H1 (cell line): ENCODE measurements around the gene GAMT. TPM values are rescaled to one million over a fixed set of nuclear protein-coding genes. Genes with fewer than 3 reads are reported as not detected.

Experiments used
- CTCF ChIA-PET: fragments of 300-600 bp; sonication (Branson Sonifier 250); formaldehyde crosslinking; loops from one replicate; lab custom pipeline; 2021; ENCODE audit not compliant: partially characterized antibody; lab: Charles Lee
- POLR2A ChIA-PET: fragments of 300-600 bp; sonication (Branson Sonifier 250); formaldehyde crosslinking; loops from one replicate; lab custom pipeline; 2021; ENCODE audit warnings: inconsistent platforms; ENCODE audit not compliant: partially characterized antibody; lab: Charles Lee
- DNase-seq, 2 experiments: peaks; one replicate each; pipeline versions ENCODE4 v3.0.0 to v3.0.0-alpha.2; 2010 to 2022; ENCODE audit warnings: low spot score in 2 of 2, low read depth in 1 of 2, mixed read lengths in 1 of 2
- FAIRE-seq: peaks from 2 replicates; lab custom pipeline; 2011; peaks lifted over from hg19 to GRCh38; lab: Jason Lieb, UNC
- H2AFZ ChIP-seq: 2 replicates; pipeline ENCODE4 v1.8.1; 2012; ENCODE audit warnings: low read length, inconsistent platforms
- H2AK5ac ChIP-seq: 2 replicates; pipeline ENCODE4 v1.6.1; 2013; ENCODE audit warnings: low read depth, low read length
- H2BK120ac ChIP-seq: replicated peaks from 2 replicates; pipeline ENCODE3; 2013; ENCODE audit warnings: low read depth, low read length, inconsistent platforms
- H2BK12ac ChIP-seq: 2 replicates; pipeline ENCODE4 v1.6.1; 2013; ENCODE audit warnings: low read depth, low read length
- H2BK15ac ChIP-seq: 2 replicates; pipeline ENCODE4 v1.6.1; 2013; ENCODE audit warnings: low read length
- H2BK20ac ChIP-seq: 2 replicates; pipeline ENCODE4 v1.6.1; 2013; ENCODE audit warnings: low read length
- H2BK5ac ChIP-seq: 2 replicates; pipeline ENCODE4 v1.6.1; 2013; ENCODE audit warnings: low read depth, low read length
- H3K14ac ChIP-seq: 2 replicates; pipeline ENCODE4 v1.6.1; 2013; ENCODE audit warnings: inconsistent platforms; ENCODE audit not compliant: insufficient read length
- H3K18ac ChIP-seq: 2 replicates; pipeline ENCODE4 v1.6.1; 2013; ENCODE audit warnings: low read length; ENCODE audit errors: extremely low read depth
- H3K23ac ChIP-seq: 2 replicates; pipeline ENCODE4 v1.6.1; 2013; ENCODE audit warnings: inconsistent platforms; ENCODE audit not compliant: insufficient read length
- H3K23me2 ChIP-seq: 2 replicates; pipeline ENCODE4 v1.6.1; 2013; ENCODE audit warnings: low read depth, low read length
- H3K27ac ChIP-seq: 2 replicates; pipeline ENCODE4 v1.6.1; 2011; ENCODE audit warnings: low read depth, low read length, inconsistent platforms
- H3K27me3 ChIP-seq, 4 experiments: replicated peaks in 1 of 4; 1 replicate in 1 of 4; 2 replicates in 3 of 4; pipeline versions ENCODE4 v1.6.1 to v1.8.1; 2011 to 2013; ENCODE audit warnings: low read length in 3 of 4, mild to moderate bottlenecking in 3 of 4, inconsistent platforms in 2 of 4, mixed read lengths in 2 of 4, moderate library complexity in 1 of 4; ENCODE audit not compliant: control insufficient read depth in 3 of 4, insufficient read depth in 3 of 4; ENCODE audit errors: extremely low read depth in 1 of 4
- H3K36me3 ChIP-seq, 4 experiments: 2 replicates each; pipeline versions ENCODE4 v1.6.1 to v1.8.1; 2011 to 2013; ENCODE audit warnings: mild to moderate bottlenecking in 4 of 4, low read length in 3 of 4, moderate library complexity in 2 of 4, control low read depth in 1 of 4, inconsistent platforms in 1 of 4; ENCODE audit not compliant: insufficient read depth in 4 of 4, control insufficient read depth in 2 of 4
- H3K4ac ChIP-seq: replicated peaks from 2 replicates; pipeline ENCODE3; 2013; ENCODE audit warnings: low read length, low read depth, mixed read lengths, inconsistent platforms; ENCODE audit not compliant: insufficient read length
- H3K4me1 ChIP-seq, 4 experiments: replicated peaks in 1 of 4; 1 replicate in 1 of 4; 2 replicates in 3 of 4; pipeline versions ENCODE4 v1.6.1 to v1.8.1; 2011 to 2013; ENCODE audit warnings: low read length in 3 of 4, inconsistent platforms in 2 of 4, mixed read lengths in 1 of 4; ENCODE audit not compliant: insufficient read depth in 4 of 4, control insufficient read depth in 3 of 4
- H3K4me2 ChIP-seq, 2 experiments: 2 replicates each; pipeline versions ENCODE4 v1.6.1 to v1.8.1; 2011 to 2013; ENCODE audit warnings: low read depth in 2 of 2, low read length in 2 of 2, control low read depth in 1 of 2, inconsistent platforms in 1 of 2, mild to moderate bottlenecking in 1 of 2; ENCODE audit not compliant: insufficient read depth in 1 of 2
- H3K4me3 ChIP-seq, 4 experiments: fragments of 200-600, 300-600 bp in 1 of 4; sonication (generic), shearing (Covaris generic), sonication (Bioruptor Twin) in 1 of 4; 2 replicates each; pipeline versions ENCODE4 v1.5.1 to v1.8.1; 2011 to 2016; ENCODE audit warnings: low read length in 4 of 4, low read depth in 3 of 4, control low read depth in 2 of 4, inconsistent platforms in 2 of 4, mild to moderate bottlenecking in 2 of 4, mixed read lengths in 1 of 4, moderate library complexity in 1 of 4; ENCODE audit not compliant: insufficient read depth in 2 of 4; ENCODE audit errors: extremely low read depth in 1 of 4
- H3K56ac ChIP-seq: replicated peaks from 2 replicates; pipeline ENCODE3; 2013; ENCODE audit warnings: low read depth, mild to moderate bottlenecking, mixed read lengths, low read length, inconsistent platforms; ENCODE audit not compliant: insufficient read length
- H3K79me1 ChIP-seq: 2 replicates; pipeline ENCODE4 v1.6.1; 2013; ENCODE audit warnings: low read depth, low read length, control low read depth
- H3K79me2 ChIP-seq, 2 experiments: 2 replicates each; pipeline versions ENCODE4 v1.6.1 to v1.8.1; 2012 to 2013; ENCODE audit warnings: low read length in 2 of 2, mild to moderate bottlenecking in 2 of 2, inconsistent platforms in 1 of 2; ENCODE audit not compliant: insufficient read depth in 2 of 2, control insufficient read depth in 1 of 2
- H3K9ac ChIP-seq, 4 experiments: replicated peaks in 1 of 4; 1 replicate in 1 of 4; 2 replicates in 3 of 4; pipeline versions ENCODE4 v1.6.1 to v1.8.1; 2011 to 2013; ENCODE audit warnings: low read depth in 3 of 4, low read length in 3 of 4, control low read depth in 2 of 4, mild to moderate bottlenecking in 2 of 4, moderate library complexity in 2 of 4, inconsistent platforms in 1 of 4; ENCODE audit errors: extremely low read depth in 1 of 4
- H3K9me3 ChIP-seq, 2 experiments: 2 replicates each; pipeline versions ENCODE4 v1.6.1 to v1.8.1; 2012 to 2013; ENCODE audit warnings: mild to moderate bottlenecking in 2 of 2, moderate library complexity in 2 of 2, control low read depth in 1 of 2, inconsistent platforms in 1 of 2, low read depth in 1 of 2, low read length in 1 of 2, mixed read lengths in 1 of 2; ENCODE audit not compliant: insufficient read depth in 2 of 2
- H4K20me1 ChIP-seq, 2 experiments: replicated peaks in 1 of 2; 2 replicates each; pipeline versions ENCODE3 to v1.8.1; 2011 to 2013; ENCODE audit warnings: inconsistent platforms in 2 of 2, low read length in 2 of 2, mild to moderate bottlenecking in 1 of 2; ENCODE audit not compliant: insufficient read depth in 2 of 2, control insufficient read depth in 1 of 2
- H4K5ac ChIP-seq: 2 replicates; pipeline ENCODE4 v1.6.1; 2013; ENCODE audit warnings: low read length, low read depth, mixed read lengths, inconsistent platforms; ENCODE audit not compliant: insufficient read length
- H4K8ac ChIP-seq: 2 replicates; pipeline ENCODE4 v1.8.0; 2013; ENCODE audit warnings: mild to moderate bottlenecking, moderate library complexity, low read length, inconsistent platforms; ENCODE audit not compliant: insufficient read depth; ENCODE audit errors: extremely low read depth
- H4K91ac ChIP-seq: replicated peaks from 2 replicates; pipeline ENCODE3; 2013; ENCODE audit warnings: low read length, mixed read lengths, inconsistent platforms; ENCODE audit not compliant: insufficient read length
- ASH2L ChIP-seq: fragments of 200-600, 300-600 bp; sonication (generic); IDR thresholded peaks from one replicate; pipeline ENCODE4 v1.7.1; 2017; ENCODE audit warnings: low read length
- BCL11A ChIP-seq, 2 experiments: IDR thresholded peaks; one replicate each; pipeline ENCODE4 v1.6.1; 2011; ENCODE audit warnings: low read depth in 2 of 2, low read length in 2 of 2, mild to moderate bottlenecking in 2 of 2
- CBX5 ChIP-seq: fragments of 300-800, 300-1000 bp; sonication (generic); IDR thresholded peaks from 2 replicates; pipeline ENCODE4 v1.7.1; 2016; ENCODE audit warnings: antibody characterized with exemption, low read length, low read depth
- JUN ChIP-seq: IDR thresholded peaks from 2 replicates; pipeline ENCODE4 v1.6.1; 2011; ENCODE audit warnings: low read depth, mild to moderate bottlenecking, improper control_type of control experiment, low read length
- KDM1A ChIP-seq: fragments of 200-600, 300-600 bp; sonication (generic); IDR thresholded peaks from 2 replicates; pipeline ENCODE4 v1.7.1; 2016; ENCODE audit warnings: mild to moderate bottlenecking, low read length, borderline replicate concordance
- NANOG ChIP-seq: IDR thresholded peaks from 2 replicates; pipeline ENCODE4 v1.6.1; 2011; ENCODE audit warnings: low read length, low read depth, mild to moderate bottlenecking, inconsistent platforms; ENCODE audit not compliant: insufficient read depth, poor library complexity, severe bottlenecking
- RBBP5 ChIP-seq: IDR thresholded peaks from 2 replicates; pipeline ENCODE4 v1.7.1; 2012; ENCODE audit warnings: low read depth, mild to moderate bottlenecking, inconsistent platforms, low read length, moderate library complexity, borderline replicate concordance
- WGBS, 2 experiments: shearing (Covaris generic) in 1 of 2; methylation state at CpG; one replicate each; pipeline versions ENCODE4 v1.1.6 to v1.1.7; 2013 to 2015; ENCODE audit warnings: low lambda C conversion rate in 2 of 2, mixed read lengths in 2 of 2, inconsistent platforms in 1 of 2, low coverage in 1 of 2, missing lambda C conversion rate in 1 of 2; ENCODE audit not compliant: insufficient replicate concordance in 2 of 2, insufficient coverage in 1 of 2, insufficient read length in 1 of 2; ENCODE audit errors: extremely low coverage in 1 of 2, missing lambda C conversion rate in 1 of 2; 5-methylcytosine and 5-hydroxymethylcytosine counted together
- polyA plus RNA-seq, 7 experiments: library from polyadenylated mRNA; depleted of rRNA in 3 of 7; stranded (reverse) in 5 of 7; unstranded in 2 of 7; fragments of >200 nt in 5 of 7; fragments of 200-250 nt in 2 of 7; gene quantifications; 1 replicate in 5 of 7; 2 replicates in 1 of 7; 4 replicates in 1 of 7; pipeline versions ENCODE4 v1.2.1 to v1.2.3, GENCODE V29; 2011 to 2013; ENCODE audit warnings: missing spikeins in 2 of 7, mixed read lengths in 2 of 7
- total RNA-seq: library from RNA; stranded (reverse); fragmentation: NEBNext Ultra II Directional; extraction: Animal tissue kit (Norgen Biotek cat#: 25700); gene quantifications from 2 replicates; pipeline ENCODE4 v1.2.1, GENCODE V29; 2021

GAMT gene
- total and polyA plus RNA-seq, 2 of the 8 experiments (the other 6 are each of a cell fraction or from before 2014, with no cell fraction given) = 17.2 to 35.6 TPM

- Histone ChIP-seq H3K79me2 (no peaks in the 10 kb centered on the region), H3K18ac (no peak overlapping the region), H2BK12ac (no peak overlapping the region), H3K56ac (no peak overlapping the region), H3K4me3 (no peak overlapping the region), H2AFZ (no peak overlapping the region), H3K9me3 (no peaks in the 10 kb centered on the region), H3K14ac (no peak overlapping the region), H3K27ac (no peak overlapping the region), H3K9ac (no peak overlapping the region), H2BK5ac (no peak overlapping the region), H3K27me3 (no peaks in the 10 kb centered on the region), H4K8ac (no peak overlapping the region), H2BK15ac (no peak overlapping the region), H2BK20ac (no peak overlapping the region), H4K20me1 (peaks cover 0 to 11% of the 10 kb centered on the region in 2 experiments), H3K4me1 (peaks cover 0 to 3% (median 1%) of the 10 kb centered on the region in 4 experiments; a peak in 2 of 7 replicates), H2AK5ac (no peak overlapping the region), H3K4ac (no peak overlapping the region), H3K23me2 (no peaks in the 10 kb centered on the region), H3K36me3 (peaks cover 4 to 32% (median 18%) of the 10 kb centered on the region in 4 experiments; a peak in 7 of 8 replicates), H3K4me2 (no peak overlapping the region), H3K23ac (no peak overlapping the region), H2BK120ac (no peak overlapping the region), H4K5ac (no peak overlapping the region), H4K91ac (no peak overlapping the region), H3K79me1 (no peaks in the 10 kb centered on the region)
- TF ChIP-seq RBBP5 (no peak), CBX5 (no peak), JUN (no peak), BCL11A (IDR thresholded peaks at IDR 0.05; ENCODE audit: low read depth in 2 of 2, low read length in 2 of 2) (no peak), KDM1A (no peak), ASH2L (no peak), NANOG (no peak)
- WGBS, 2 experiments = 98% methylated on average over 17 of the region's 17 CpGs; no CpG with 5 or more reads in 1 of the 2 experiments
- CTCF ChIA-PET = interaction anchor here (0.6 kb wide), 1 partner anchor 623 kb away, joined by 3 read pairs; no protein-coding TSS in a partner anchor
- POLR2A ChIA-PET = interaction anchor here (0.8 to 1.3 kb wide), 5 partner anchors 19 to 107 kb away, joined by 3 to 9 read pairs (median 3); partner anchors contain the start of gene CIRBP
- FAIRE-seq (no peak), DNase-seq (no peak)
Observed at GRCh38 chr19:1376415-1376805, 24.9 kb downstream of the GAMT start.
